WERI-Rb-1 (cell line): Measurements from ENCODE around the gene GDPD5.

Source experiments
- DNase-seq: peaks from one replicate; pipeline ENCODE4 v3.0.0-alpha.2; 2020
- H3K27ac ChIP-seq: fragments of 250-450 bp; sonication (Bioruptor Pico); 2 replicates; pipeline ENCODE4 v1.5.1; 2020; ENCODE audit warnings: mild to moderate bottlenecking, moderate library complexity
- H3K27me3 ChIP-seq: fragments of 250-450 bp; sonication (Bioruptor Pico); 2 replicates; pipeline ENCODE4 v1.5.1; 2021; ENCODE audit warnings: mild to moderate bottlenecking, low read depth, moderate library complexity; ENCODE audit not compliant: insufficient read depth, severe bottlenecking
- H3K36me3 ChIP-seq: fragments of 250-450 bp; sonication (Bioruptor Pico); 2 replicates; pipeline ENCODE4 v1.5.1; 2020; ENCODE audit warnings: mild to moderate bottlenecking, moderate library complexity
- H3K4me3 ChIP-seq: 2 replicates; pipeline ENCODE4 v1.5.1; 2011; ENCODE audit warnings: low read depth, mild to moderate bottlenecking, control low read depth, low read length
- H3K9me3 ChIP-seq: fragments of 250-450 bp; sonication (Bioruptor Pico); 2 replicates; pipeline ENCODE4 v1.5.1; 2021; ENCODE audit warnings: mild to moderate bottlenecking, moderate library complexity; ENCODE audit not compliant: severe bottlenecking
- TF ChIP-seq, protein P1 (sequence below): IDR thresholded peaks from 2 replicates; pipeline ENCODE4 v1.5.1; 2011; ENCODE audit warnings: low read depth, mild to moderate bottlenecking, control low read depth, inconsistent platforms, low read length

GDPD5 gene

DNA sequence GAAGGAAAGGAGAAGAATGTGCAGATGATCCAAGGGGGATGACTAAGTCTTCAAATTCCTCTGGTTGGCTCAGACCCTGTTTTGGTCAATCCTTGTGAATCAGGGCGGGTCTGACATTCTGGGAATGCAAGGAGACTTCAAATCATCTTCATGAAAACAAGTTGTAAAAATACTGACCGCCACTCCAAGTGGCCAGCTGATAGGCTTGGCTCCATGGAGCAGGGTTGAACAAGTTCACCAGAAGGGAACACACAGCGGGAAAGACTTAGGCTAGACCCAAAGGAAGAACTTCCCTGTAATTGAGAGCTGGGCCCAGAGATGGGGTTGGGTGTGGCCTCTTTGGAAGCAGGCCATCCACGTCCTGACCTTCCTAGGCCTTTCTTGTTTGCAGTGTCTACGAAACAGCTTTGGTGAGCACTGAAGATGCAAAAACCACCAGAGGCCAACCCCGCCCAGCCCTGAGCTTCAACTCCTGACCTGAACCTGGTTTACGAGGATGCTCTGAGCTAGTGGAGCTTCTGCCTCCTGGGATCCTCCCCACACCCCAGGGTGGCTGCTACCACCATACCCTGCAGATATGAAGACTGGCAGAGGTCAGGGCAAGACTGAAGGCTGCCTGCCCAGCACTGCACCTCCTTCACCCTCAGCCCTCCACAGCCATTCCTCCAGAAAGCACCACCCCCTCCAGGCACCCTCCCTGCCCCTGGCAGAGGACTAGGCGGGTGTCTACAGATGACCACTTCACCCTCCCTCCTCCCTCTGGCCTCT, 26.1 kb downstream of the GDPD5 start:
- Histone ChIP-seq H3K9me3 (no peaks in the 10 kb centered on the region), H3K27ac (no peak overlapping the region), H3K36me3 (no peaks in the 10 kb centered on the region), H3K27me3 (no peaks in the 10 kb centered on the region), H3K4me3 (no peak overlapping the region)
- TF ChIP-seq, protein P1, sequence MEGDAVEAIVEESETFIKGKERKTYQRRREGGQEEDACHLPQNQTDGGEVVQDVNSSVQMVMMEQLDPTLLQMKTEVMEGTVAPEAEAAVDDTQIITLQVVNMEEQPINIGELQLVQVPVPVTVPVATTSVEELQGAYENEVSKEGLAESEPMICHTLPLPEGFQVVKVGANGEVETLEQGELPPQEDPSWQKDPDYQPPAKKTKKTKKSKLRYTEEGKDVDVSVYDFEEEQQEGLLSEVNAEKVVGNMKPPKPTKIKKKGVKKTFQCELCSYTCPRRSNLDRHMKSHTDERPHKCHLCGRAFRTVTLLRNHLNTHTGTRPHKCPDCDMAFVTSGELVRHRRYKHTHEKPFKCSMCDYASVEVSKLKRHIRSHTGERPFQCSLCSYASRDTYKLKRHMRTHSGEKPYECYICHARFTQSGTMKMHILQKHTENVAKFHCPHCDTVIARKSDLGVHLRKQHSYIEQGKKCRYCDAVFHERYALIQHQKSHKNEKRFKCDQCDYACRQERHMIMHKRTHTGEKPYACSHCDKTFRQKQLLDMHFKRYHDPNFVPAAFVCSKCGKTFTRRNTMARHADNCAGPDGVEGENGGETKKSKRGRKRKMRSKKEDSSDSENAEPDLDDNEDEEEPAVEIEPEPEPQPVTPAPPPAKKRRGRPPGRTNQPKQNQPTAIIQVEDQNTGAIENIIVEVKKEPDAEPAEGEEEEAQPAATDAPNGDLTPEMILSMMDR = no peak
- DNase-seq = no peak

DNA sequence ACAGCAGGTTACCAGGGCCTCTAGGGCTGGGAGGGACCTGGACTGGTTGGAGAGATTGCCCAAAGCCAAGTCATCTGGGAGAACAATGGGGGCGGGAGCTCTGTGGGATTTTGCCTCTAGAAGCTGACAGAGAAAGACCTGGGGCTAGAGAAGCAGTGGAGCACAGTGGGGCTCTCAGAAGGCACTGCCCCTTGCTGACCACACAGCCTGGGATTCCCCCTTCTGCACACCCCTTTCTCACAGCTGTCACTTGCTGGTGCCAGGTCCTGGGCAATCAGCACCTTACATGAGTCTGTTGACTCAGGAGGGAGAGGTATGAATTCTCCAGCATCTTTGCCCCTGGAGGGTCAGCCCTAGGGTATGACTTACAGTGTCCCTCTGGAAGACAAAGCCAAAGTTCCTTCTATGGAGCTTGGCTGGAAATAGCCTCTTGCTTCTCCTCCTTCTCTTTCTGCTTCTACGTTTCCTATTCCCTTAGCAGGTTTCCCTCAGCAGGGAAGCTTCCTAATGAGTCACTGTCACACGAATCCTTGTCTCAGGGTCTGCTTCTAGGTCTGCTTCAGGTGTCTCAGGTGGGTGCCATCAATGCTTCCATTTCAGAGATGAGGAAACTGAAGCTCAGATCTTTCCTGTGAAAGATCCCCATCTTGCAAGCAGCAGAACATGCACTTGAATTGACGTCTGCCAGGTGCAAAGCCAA, 27.0 kb downstream of the GDPD5 start:
- TF ChIP-seq, protein P1 = no peak
- H3K4me3 ChIP-seq = no peak overlapping the region
- H3K27me3 ChIP-seq = no peaks in the 10 kb centered on the region
- no peak overlapping the region for H3K27ac ChIP-seq
- DNase-seq = no peak
- no peaks in the 10 kb centered on the region; the same call in 1 of the 2 replicates for H3K36me3 ChIP-seq
- no peaks in the 10 kb centered on the region for H3K9me3 ChIP-seq

- TF ChIP-seq, protein P1 = no peak
- Histone ChIP-seq H3K9me3 (no peaks in the 10 kb centered on the region), H3K27ac (no peak overlapping the region), H3K27me3 (no peaks in the 10 kb centered on the region), H3K4me3 (no peak overlapping the region), H3K36me3 (no peaks in the 10 kb centered on the region; the same call in 1 of the 2 replicates)
- no peak for DNase-seq
These were observed 27.8 kb downstream of the GDPD5 start for GRCh38 chr11:75497788-75498409.

DNA sequence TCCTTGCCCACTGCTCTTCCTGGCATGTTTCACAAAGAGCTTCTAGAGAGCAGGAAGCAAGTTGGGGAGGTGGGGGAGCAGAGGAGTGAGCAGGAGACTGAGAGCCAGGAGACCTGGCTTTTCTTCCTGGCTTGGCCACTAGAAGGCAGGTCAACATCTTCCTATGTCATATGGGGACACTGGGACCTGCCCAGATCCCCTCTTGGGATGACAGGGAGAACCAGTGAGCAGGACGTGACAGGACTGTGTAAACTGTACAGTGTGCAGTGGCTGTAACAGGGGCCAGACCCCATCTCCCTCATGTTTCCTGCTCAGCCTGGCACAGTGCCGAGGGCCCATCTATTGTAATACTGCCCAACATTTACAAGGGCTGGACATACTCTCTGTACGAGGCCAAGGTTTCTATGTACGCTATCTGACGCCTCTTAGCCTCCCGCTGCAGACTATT, 29.4 kb downstream of the GDPD5 start:
- Histone ChIP-seq H3K9me3 (no peaks in the 10 kb centered on the region), H3K27ac (no peak overlapping the region), H3K27me3 (no peaks in the 10 kb centered on the region), H3K36me3 (no peaks in the 10 kb centered on the region; the same call in 1 of the 2 replicates), H3K4me3 (no peak overlapping the region)
- peak; percentile 72 for DNase-seq
- TF ChIP-seq, protein P1 = peak; percentile 87

- H3K27me3 ChIP-seq = no peaks in the 10 kb centered on the region
- TF ChIP-seq, protein P1 = no peak
- no peak overlapping the region for H3K4me3 ChIP-seq
- no peaks in the 10 kb centered on the region for H3K9me3 ChIP-seq
- H3K36me3 ChIP-seq = no peaks in the 10 kb centered on the region; the same call in 1 of the 2 replicates
- DNase-seq = no peak
- H3K27ac ChIP-seq = no peak overlapping the region
These were observed 29.9 kb downstream of the GDPD5 start for GRCh38 chr11:75495749-75496304.
